Measurements from ENCODE around the gene MOB3B.

MOB3B gene

GRCh38 chr9:27369591-27369990 lies 160.0 kb downstream of the MOB3B start:
- no peak for DNase-seq (ENCODE audit: low read depth in 2 of 3, low spot score in 2 of 3)

- no peak for DNase-seq (ENCODE audit: low read depth in 2 of 3, low spot score in 2 of 3)
Measured at GRCh38 chr9:27368316-27368985, 161.2 kb downstream of the MOB3B start.

- DNase-seq (ENCODE audit: low read depth in 2 of 3, low spot score in 2 of 3), result no peak
Measured at GRCh38 chr9:27367921-27368315, 161.7 kb downstream of the MOB3B start.

- DNase-seq (ENCODE audit: low read depth in 2 of 3, low spot score in 2 of 3), result no peak
Measured at GRCh38 chr9:27367175-27367798, 162.3 kb downstream of the MOB3B start.

- DNase-seq (ENCODE audit: low read depth in 2 of 3, low spot score in 2 of 3), result peak in 1 of 3 experiments; percentile 19
Measured at GRCh38 chr9:27365707-27366376, 163.8 kb downstream of the MOB3B start.

- DNase-seq (ENCODE audit: low read depth in 2 of 3, low spot score in 2 of 3), result no peak
Measured at GRCh38 chr9:27362447-27363210, 167.0 kb downstream of the MOB3B start.

- DNase-seq (ENCODE audit: low read depth in 2 of 3, low spot score in 2 of 3), result no peak
Measured at GRCh38 chr9:27361492-27361891, 168.1 kb downstream of the MOB3B start.

- DNase-seq (ENCODE audit: low read depth in 2 of 3, low spot score in 2 of 3), result no peak
Measured at GRCh38 chr9:27359763-27360162, 169.9 kb downstream of the MOB3B start.

- no peak for DNase-seq (ENCODE audit: low read depth in 2 of 3, low spot score in 2 of 3)
Measured at GRCh38 chr9:27358007-27358406, 171.6 kb downstream of the MOB3B start.

GRCh38 chr9:27356446-27356845 lies 173.2 kb downstream of the MOB3B start:
- no peak for DNase-seq (ENCODE audit: low read depth in 2 of 3, low spot score in 2 of 3)

GRCh38 chr9:27355166-27355565 lies 174.4 kb downstream of the MOB3B start:
- DNase-seq (ENCODE audit: low read depth in 2 of 3, low spot score in 2 of 3), result no peak

- DNase-seq (ENCODE audit: low read depth in 2 of 3, low spot score in 2 of 3), result no peak
Measured at GRCh38 chr9:27353474-27354229, 176.0 kb downstream of the MOB3B start.

GRCh38 chr9:27353166-27353473 lies 176.5 kb downstream of the MOB3B start:
- no peak for DNase-seq (ENCODE audit: low read depth in 2 of 3, low spot score in 2 of 3)

GRCh38 chr9:27352457-27353165 lies 177.0 kb downstream of the MOB3B start:
- no peak for DNase-seq (ENCODE audit: low read depth in 2 of 3, low spot score in 2 of 3)

- no peak for DNase-seq (ENCODE audit: low read depth in 2 of 3, low spot score in 2 of 3)
Measured at GRCh38 chr9:27351438-27351837, 178.2 kb downstream of the MOB3B start.

- no peak for DNase-seq (ENCODE audit: low read depth in 2 of 3, low spot score in 2 of 3)
Measured at GRCh38 chr9:27350382-27350976, 179.1 kb downstream of the MOB3B start.

- DNase-seq (ENCODE audit: low read depth in 2 of 3, low spot score in 2 of 3), result no peak
Measured at GRCh38 chr9:27349698-27350080, 179.9 kb downstream of the MOB3B start.

- no peak for DNase-seq (ENCODE audit: low read depth in 2 of 3, low spot score in 2 of 3)
Measured at GRCh38 chr9:27348785-27349697, 180.6 kb downstream of the MOB3B start.

- DNase-seq (ENCODE audit: low read depth in 2 of 3, low spot score in 2 of 3), result no peak
Measured at GRCh38 chr9:27347889-27348288, 181.7 kb downstream of the MOB3B start.
